ENCODE data around the gene TRIM44. TPM values are rescaled to one million over a fixed set of nuclear protein-coding genes. Genes with fewer than 3 reads are reported as not detected.
A peak's percentile ranks its signal among the peaks of the same experiment; 100 is the strongest.

The TRIM44 gene, protein sequence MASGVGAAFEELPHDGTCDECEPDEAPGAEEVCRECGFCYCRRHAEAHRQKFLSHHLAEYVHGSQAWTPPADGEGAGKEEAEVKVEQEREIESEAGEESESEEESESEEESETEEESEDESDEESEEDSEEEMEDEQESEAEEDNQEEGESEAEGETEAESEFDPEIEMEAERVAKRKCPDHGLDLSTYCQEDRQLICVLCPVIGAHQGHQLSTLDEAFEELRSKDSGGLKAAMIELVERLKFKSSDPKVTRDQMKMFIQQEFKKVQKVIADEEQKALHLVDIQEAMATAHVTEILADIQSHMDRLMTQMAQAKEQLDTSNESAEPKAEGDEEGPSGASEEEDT
- total RNA-seq (2014; rRNA removed; shearing (Covaris generic)) (5.9 and 11.3 TPM in 2 replicates), total RNA-seq (2022) (19.9 and 30.0 TPM in 2 replicates), Bru-seq, nascent RNA (percentile 63 among the genes with signal in this experiment), BruChase-seq, experiment 1, labeled RNA remaining after a 6-hour chase (percentile 58 among the genes with signal in this experiment), BruChase-seq, experiment 2, labeled RNA remaining after a 2-hour chase (percentile 58 among the genes with signal in this experiment)
- long read RNA-seq, full-length matches to known transcripts = 49 of 59 reads
- long read RNA-seq, partial matches to known transcripts = 4 of 59 reads
- long read RNA-seq, other reads (novel, unspliced or antisense) = 6 of 59 reads

- Histone ChIP-seq H3K4me2 (ENCODE audit: low read length) (peak within 1 kb of the TSS; percentile 74), H3K27ac (ENCODE audit: low read depth, low read length, poor library complexity, severe bottlenecking) (no peak within 1 kb of the TSS), H3K9me2 (ENCODE audit: insufficient read depth, low read length) (no peaks in the 10 kb centered on the region), H3K4me1 (ENCODE audit: insufficient read depth, low read length, poor library complexity, severe bottlenecking) (peaks cover 6% of the 10 kb centered on the region), H2AFZ (ENCODE audit: low read length) (peak within 1 kb of the TSS; percentile 79), H3K9me3 (ENCODE audit: low read length) (peaks cover 19% of the 10 kb centered on the region; the same call in 1 of the 2 replicates), H3K4me3 (ENCODE audit: low read depth, low read length, poor library complexity, severe bottlenecking) (peak within 1 kb of the TSS; percentile 69), H3K79me2 (ENCODE audit: insufficient read depth, low read depth, low read length) (no peaks in the 10 kb centered on the region; the same call in 1 of the 2 replicates), H4K20me1 (ENCODE audit: insufficient read depth, low read length) (no peaks in the 10 kb centered on the region), H3K36me3 (ENCODE audit: insufficient read depth, low read length) (no peaks in the 10 kb centered on the region; the same call in 1 of the 2 replicates)
- DNase-seq (ENCODE audit: low spot score) = peak; percentile 59
- intact Hi-C loops (cut with micrococcal nuclease; ENCODE audit: unreplicated experiment) = no loop called here
- ChIA-PET CTCF (ENCODE audit: unreplicated experiment) (no interaction called here), POLR2A (no interaction called here)
- no TSS peak for BruUV-seq (replicated peaks)
- no peak for TF ChIP-seq EZH2phosphoT487 (IDR thresholded peaks at IDR 0.05; ENCODE audit: borderline replicate concordance, low read depth, low read length)
Measured at GRCh38 chr11:35662649-35663407, at the start of gene TRIM44. Gene TRIM44, plus strand, starts transcription at chr11:35662775. Its CDS starts 337 bp downstream, at chr11:35663112.

- Histone ChIP-seq H3K79me2 (ENCODE audit: insufficient read depth, low read depth, low read length) (no peaks in the 10 kb centered on the region), H3K4me3 (ENCODE audit: low read depth, low read length, poor library complexity, severe bottlenecking) (no peak overlapping the region), H3K36me3 (ENCODE audit: insufficient read depth, low read length) (no peaks in the 10 kb centered on the region), H2AFZ (ENCODE audit: low read length) (no peak overlapping the region), H3K9me2 (ENCODE audit: insufficient read depth, low read length) (no peaks in the 10 kb centered on the region), H3K9me3 (ENCODE audit: low read length) (no peaks in the 10 kb centered on the region), H3K27ac (ENCODE audit: low read depth, low read length, poor library complexity, severe bottlenecking) (no peak overlapping the region), H3K4me1 (ENCODE audit: insufficient read depth, low read length, poor library complexity, severe bottlenecking) (no peaks in the 10 kb centered on the region), H3K4me2 (ENCODE audit: low read length) (no peak overlapping the region), H4K20me1 (ENCODE audit: insufficient read depth, low read length) (no peaks in the 10 kb centered on the region)
- POLR2A ChIA-PET = no interaction called here
- TF ChIP-seq CTCF (conservative IDR thresholded peaks at IDR 0.05; ENCODE audit: low read length) = no peak
- TF ChIP-seq EZH2phosphoT487 (IDR thresholded peaks at IDR 0.05; ENCODE audit: borderline replicate concordance, low read depth, low read length) = no peak
- DNase-seq (ENCODE audit: low spot score) = no peak
- intact Hi-C loops (cut with micrococcal nuclease; ENCODE audit: unreplicated experiment) = no loop called here
- CTCF ChIA-PET (ENCODE audit: unreplicated experiment) = no interaction called here
- BruUV-seq (replicated peaks) = no TSS peak
Measured at GRCh38 chr11:35614939-35615569, 47.5 kb upstream of the TRIM44 start.
